Stromal cell of bone marrow (primary cell): ENCODE results near the gene TSHZ3.

ENCODE experiments used
- DNase-seq: peaks from one replicate; pipeline ENCODE4 v3.0.0-alpha.2; 2012; ENCODE audit warnings: low read depth

Gene TSHZ3

DNA sequence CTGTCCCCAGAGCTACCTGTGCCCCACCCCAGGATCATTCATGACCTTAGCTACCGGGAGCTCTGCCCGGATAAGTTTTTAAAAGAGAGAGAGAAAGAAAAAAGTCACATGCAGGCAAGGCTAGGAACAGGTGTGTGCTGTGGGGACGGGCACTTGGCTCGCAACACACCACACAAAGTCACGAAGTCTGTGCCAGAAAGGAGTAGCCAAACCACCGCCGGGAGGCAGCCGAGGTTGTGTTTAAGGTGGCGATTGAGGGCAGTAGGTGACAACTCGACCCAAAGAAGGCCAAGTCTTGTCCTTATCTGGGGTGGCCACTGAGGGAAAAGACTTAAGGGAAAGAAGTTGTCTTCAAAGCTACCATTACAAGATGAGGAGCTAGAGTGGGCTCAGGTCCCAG is 4.6 kb upstream of the TSHZ3 start:
- DNase-seq, result no peak

DNA sequence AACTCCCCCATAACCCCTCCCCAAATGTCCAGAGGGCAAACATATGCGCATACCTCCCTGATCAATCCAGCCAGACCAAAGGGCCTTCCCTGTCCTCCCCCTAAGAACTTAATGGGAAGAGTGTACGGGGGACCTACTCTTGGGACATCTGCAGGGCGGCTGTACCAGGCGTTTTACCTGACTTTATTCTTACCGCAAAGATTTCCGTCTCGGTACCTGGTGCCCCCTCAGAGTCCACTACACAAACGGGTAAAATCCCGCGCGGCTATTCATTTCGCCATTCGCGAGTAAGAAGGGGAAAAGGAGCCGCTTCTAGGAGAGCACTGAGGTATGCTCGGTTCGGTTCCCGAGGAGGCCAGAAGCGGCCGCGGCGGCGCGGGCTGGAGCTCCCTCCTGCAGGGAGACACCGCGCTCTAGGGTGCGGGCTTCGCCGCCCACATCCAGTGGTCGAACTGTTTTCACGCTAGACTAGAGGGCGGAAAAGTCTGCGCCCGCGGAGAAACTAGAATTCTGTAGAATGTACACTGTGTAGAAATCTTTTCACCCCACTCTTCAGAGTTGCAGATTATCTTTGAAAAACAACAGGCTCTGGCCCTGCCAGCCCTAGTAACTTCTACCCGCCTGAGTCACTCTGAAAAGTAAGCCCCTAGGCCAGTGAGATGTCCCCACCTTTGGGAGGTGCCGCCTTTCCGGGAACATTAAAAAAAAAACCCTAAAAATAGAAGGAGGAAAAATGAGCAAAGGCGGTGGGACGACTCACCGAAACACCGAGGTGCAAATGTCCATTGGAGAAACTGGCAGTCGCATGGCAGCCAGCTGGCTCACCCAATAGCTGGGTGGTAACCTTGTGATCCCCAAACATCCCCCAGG is 3.8 kb upstream of the TSHZ3 start:
- no peak for DNase-seq

DNA sequence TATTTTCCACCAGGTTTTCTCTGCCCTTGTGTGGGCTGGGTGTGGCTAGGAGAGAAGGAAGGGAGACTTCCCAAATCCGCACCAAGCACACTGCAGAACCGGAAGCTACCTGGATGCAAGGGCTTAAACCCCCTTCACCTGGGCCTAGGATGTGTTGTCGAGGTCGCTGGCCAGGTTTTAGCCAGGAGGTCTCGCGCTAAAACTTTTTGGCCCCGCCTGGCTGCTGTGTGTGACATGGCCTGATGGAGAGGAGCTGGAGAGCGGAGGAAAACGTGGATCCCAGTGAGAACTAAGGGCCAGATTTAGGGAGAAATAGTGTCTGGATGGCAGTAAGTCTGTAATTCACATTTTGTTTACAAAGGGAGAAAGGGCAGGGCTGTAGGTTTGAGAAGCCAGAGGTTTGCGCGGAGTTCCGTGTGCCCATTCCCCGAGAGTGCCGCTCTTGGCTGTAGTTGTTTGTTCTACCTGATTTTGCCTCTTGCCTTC is 3.1 kb upstream of the TSHZ3 start:
- no peak for DNase-seq

DNA sequence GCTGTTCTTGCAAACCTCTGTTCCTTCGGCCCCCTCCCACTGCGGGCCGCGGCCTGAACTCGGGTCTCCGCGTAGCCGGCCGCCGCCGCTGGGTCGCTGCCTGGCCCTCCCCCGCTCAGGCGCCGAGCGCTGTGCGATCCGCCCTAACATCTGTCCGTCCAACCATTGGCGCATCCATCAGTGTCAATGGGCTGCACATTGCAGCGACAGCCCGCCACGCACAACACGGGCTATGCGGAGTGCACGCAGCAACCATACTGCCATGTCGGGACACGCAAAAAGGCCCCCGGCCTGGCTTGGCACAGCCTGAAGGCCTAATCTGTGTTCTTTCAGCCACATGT is 2.6 kb upstream of the TSHZ3 start:
- no peak for DNase-seq

DNA sequence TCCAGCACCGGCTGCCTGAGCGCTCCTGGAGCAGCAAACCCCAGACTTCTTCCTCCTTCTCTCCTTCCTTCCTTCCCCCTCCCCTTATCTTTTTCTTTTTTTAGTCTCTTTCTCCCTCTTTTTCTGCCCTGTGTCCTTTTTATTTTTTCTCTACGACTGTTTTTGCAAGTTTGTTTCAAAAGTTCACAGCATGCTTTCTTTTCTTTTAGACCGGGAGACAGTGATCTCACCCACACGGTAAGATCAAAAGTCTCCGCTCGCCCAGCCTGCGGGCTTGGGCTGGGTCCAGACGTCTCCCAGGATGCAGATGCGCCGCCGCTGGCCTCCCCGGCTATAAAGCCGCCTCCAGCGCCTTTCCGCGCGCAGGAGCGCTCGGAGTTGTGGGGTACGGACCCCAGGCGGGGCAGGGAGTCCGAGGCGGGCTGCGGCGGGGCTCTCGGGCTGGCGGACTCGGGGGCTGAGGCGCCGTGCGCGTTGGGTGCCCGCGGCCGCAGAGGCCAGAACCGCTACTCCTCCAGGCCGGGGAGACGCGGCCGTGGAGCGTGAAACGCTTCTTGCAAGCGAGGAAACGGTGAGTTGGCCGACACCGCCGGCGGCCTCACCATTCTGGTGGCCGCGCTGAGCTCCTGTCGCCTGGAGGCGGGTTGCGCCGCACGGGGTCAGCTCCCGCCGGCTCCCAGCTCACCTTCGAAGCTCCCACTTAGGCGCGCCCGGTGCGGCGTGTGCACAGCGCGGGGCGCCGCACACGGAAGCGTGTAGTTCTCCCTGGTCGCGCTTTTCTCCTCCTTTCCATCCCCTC is 2.0 kb upstream of the TSHZ3 start:
- DNase-seq, result no peak

DNA sequence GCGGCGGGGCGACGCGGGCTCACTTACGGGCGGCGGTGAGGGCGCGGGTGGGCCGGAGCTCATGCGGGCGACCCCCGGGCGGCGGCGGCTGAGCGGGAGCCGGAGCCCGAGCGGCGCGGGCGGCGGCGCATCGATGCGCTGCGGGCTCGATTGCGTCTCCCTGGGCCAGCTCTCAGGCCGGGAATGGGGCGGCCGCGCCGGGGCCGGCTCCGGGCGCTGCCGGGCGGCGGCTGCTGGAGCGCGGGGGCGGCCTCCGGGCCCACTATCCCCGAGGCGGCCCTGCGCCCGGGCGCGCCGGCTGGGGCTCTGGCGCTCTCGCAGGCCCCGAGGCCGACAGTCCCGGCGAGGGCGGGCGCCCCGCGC is 1.4 kb upstream of the TSHZ3 start:
- no peak for DNase-seq

DNA sequence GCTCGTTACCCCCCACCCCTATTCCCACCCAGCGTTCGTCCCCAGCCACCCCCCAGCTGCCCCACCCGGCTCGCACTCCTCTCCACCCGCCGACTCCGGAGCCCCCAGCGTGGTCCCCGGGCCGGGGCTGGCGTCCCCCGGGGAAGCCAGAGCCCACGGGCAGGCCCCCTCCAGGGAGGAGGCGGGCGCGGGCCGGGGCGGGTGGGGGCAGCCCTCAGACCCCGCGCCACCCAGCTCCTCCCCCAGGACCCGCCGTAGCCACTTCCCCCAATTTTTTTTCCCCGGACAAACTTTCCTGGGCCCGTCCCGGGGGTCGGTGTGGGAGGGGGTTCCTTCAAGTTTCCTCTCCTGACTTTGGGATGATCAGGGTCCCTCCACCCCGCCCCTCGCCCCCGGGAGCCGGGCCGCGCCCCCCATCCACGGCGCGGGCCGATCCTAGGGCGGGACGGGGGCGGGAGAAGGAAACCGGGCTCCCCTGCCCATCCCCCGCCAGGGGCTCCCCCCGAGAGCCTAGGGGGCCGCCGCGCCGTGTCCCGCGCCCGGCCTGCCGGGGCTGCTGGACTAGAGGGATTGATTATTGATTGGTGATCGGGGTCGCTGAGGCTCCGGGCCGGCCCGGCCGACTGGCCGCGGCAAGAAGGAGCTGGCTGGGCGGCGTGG is 927 bp upstream of the TSHZ3 start:
- no peak for DNase-seq

DNA sequence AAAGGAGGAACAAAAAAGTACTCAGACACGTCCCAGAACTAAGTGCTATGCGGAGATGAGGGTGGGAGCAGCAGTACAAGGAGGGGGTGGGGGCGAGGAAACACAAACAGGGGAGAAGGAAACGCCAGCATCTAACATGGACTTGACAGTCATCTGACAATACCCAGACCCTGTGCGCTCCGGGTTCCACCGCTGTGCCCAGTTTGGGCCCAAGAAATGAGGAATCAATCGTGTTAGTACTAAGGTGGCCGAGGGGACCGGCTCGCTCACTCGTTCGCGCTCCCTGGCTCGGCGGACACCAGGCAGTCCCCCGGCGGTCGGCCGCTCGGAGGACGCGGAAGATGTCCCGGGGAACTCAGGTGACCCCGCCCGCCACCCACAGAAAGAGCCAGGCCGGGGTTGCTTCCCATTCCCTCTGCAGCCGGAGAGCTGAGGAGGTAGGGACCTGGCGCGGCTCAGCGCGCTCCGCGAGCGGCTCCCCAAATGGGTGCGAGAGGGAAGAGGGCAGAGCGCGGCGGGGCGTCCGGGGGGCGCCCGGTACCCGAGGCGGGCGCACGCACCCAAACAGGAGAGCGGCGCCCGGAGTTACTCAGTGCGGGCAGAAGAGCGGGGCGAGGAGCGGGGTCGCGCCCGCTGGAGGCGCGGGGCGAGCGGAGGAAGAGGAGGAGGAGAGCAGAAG is 616 bp downstream of the TSHZ3 start:
- no peak for DNase-seq

DNA sequence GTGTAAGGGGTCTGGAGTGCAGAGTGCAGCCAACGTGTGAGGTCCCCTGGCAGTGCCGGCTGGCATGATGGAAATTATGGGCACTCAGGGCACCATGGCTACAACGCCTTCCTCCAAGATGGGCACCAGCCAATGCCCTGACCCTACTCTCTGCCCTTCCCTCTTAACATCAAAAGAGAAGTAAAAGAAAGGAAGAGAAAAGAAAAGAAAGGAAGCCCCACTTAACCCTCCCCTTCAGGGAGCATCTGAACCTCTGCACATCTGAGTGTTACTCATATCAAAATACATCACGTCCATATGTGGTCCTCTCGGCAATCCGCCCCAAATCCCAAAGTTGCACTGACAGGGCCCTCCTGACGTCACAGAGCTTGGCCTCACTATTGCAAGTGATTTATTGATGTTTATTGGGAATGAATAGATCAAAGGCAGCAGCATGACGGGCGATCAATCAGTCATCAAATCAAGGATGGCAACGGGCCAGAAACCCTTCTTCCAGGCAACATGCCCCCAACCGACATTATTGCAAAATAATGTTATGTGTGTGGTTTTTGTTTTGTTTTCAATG is 1.3 kb downstream of the TSHZ3 start:
- no peak for DNase-seq

DNA sequence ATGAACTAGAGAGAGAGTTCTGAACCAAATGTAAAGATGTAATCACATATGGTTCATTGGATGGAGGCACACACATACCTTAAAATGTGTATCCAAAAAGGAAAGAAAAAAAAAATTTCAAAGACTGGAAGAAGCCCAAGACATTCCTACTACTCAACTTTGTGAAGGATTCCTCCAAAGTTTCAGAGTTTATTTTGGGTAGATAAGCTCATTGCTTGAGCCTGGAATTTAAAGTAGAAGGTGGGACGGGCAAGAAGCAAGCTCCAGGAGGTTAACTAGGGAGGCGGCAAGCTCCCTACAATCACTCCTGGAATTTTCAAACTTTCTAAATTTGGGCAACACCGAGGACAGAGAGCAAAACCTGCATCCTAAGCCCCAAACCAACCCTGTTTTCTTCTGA is 1.9 kb downstream of the TSHZ3 start:
- no peak for DNase-seq

DNA sequence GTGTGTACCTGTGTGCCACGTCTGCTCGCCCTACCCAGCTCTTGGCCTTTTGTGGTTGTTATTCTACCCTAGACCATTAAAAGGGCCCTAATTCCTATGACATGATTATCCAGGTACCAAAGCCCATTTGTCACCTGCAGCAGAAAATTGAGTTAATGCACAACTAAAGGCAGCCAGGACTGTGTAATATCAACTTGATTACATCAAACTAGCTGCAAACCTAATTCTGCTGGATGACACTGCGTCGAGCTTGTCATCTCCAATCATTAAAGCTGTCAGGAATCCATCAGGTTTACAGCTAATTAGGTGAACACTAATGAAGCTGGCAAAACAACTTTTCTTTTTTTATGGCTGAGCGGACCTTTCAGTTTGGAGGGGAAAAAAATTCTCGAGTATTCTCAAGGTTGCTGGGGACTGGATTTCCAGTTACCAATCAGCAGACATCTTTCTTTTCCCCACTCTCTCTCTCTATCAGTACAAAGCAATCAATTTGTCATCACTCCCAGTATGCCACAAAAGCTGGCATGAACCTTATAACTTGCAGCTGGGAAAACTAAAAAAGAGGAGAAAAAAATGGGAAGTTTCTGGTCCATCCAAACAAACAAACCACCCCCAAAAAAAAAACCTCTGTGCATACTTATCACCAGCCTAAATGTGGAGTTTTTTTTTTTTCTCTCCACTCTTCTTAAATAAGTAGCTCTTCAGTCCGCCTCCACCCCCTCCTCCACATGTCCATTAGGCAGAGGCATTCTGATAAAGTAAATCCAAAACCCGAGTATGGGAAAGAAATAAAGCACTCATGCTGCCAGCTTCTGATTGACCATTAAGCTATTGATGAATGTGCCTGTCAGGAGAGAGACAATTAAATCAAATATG is 2.8 kb downstream of the TSHZ3 start:
- no peak for DNase-seq

DNA sequence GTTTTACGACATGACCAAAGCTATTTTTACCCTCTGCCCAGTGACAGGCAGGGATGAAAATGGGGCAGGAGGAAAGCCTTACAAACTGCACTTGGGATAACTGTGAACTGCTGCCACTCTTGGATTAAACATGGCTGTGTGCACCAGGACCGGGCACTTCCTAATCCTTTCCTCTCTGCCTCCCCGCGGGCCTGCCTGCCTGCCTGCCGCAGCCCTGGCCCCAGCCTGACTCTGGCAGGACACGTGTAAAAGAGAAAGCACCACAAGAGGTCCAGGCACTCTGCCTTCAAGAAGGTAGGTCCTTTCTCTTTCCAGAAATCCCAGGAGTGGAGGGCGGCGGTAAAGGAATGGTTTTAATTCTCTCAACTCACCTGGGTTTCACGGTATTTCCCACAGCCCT is 4.8 kb downstream of the TSHZ3 start:
- no peak for DNase-seq

DNA sequence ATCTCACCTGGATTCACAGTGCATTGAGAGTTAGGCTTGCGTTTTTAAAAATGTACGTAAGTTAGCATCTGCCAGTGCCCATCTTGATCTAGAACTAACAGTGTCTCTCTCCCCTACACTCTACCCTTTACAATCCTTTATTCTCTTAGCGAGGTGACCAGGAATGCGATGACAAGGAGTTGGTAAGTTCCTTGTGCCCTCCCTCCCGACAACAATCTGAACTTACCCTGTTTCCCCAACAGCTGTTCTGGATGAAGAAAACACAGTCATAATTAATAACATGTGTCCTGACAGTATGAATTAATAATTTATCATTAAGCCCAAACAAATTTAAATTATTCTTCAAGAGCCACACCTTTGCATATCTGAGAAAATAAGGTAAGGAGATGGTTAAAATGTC is 6.3 kb downstream of the TSHZ3 start:
- DNase-seq, result no peak

DNA sequence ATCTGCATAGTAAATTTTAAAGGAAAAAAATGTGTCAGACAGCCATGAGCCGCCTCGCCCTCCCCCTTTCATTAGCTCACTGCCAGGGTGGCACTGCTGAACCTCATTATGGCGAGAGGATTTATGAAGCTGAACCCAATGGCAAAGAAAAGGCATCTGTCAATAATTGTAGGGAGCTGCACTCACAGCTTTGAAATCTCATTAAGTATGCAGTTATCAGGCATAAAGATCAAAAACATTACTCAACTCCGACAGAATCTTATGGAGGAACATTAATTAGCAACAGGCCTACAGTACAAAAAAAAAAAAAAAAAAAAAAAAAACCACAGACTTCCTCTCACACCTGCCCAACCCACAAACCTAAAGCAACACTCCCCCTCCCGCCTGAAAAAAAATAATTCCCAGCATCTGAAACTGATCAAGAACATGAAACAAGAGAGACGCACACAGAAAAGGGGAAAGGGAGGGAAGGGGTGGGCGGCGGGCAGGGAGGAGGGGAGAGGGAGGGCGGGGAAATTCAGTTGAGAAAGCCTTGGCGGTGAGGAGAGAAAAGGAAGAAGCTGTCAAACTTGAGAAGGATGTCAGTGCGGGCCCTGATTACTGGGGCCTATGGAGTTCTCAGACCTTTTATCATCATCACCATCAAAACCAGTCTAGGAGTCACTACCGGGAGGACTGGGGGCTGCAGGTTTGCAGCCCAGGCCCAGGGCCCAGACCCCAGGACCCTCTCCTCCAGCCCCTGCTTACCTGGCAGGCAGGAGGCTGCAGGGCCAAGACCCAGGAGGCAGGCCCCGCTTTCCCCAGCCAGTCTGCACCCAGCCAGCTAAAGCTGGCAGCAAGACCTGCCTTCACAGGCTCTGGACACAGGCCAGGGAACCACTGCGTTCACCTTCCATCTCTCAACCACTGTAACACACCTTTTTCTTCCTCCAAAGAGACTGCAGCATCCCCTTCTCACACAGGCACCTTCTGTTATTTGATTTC is 8.9 kb downstream of the TSHZ3 start:
- no peak for DNase-seq

DNA sequence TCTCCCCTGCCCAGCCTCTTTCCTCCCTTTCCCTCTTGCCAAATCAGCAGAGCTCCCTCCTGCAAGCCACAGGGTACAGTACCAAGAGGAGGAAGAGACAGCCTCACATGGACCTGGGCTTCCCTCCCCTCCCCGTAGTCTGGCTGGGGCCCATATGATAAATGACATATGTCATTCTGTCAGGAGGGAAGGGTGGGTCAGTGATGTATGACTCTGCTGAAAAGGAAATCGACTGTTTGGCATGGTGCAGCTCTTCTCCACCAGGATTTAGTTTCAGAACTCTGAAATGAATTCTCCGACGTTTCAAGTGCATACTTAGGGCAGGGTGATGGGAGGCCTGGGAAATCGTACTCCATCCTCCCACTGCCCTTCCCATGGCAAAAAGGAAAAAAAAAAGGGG is 9.8 kb downstream of the TSHZ3 start:
- DNase-seq, result no peak

DNA sequence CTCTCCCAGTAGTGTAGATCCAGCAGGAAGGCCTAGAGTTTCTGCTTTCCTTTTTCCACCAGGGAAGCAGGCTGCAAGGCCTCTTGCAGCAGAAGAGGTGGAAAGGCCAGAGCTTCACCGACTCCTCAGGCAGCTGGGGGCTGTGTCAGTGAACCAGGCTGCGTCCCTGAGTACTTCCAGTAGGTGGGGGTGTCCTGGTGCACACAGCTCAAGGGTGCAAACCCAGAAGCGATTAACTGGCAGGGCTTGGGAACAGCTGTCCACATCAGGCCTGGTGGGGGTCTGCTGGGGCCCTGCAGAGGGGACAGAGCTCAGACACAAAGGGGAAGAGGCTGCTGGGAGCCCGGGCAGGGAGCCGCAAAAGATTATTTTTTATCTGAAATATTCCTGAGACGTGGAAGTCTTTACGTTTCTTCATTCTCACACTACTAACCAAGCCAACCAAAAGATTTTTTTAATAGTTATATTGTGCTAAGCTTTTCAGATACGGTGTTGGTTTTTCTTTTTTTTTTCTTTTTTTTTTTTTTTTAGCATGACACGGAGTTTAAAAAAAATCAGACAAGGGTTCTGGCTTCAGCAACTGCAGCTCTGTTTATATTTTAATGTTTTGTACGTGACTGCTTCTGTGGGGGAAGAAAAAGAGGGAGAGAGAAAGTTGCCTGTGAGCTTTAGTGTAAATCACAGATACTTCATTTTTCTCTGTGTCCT is 11.0 kb downstream of the TSHZ3 start:
- no peak for DNase-seq

DNA sequence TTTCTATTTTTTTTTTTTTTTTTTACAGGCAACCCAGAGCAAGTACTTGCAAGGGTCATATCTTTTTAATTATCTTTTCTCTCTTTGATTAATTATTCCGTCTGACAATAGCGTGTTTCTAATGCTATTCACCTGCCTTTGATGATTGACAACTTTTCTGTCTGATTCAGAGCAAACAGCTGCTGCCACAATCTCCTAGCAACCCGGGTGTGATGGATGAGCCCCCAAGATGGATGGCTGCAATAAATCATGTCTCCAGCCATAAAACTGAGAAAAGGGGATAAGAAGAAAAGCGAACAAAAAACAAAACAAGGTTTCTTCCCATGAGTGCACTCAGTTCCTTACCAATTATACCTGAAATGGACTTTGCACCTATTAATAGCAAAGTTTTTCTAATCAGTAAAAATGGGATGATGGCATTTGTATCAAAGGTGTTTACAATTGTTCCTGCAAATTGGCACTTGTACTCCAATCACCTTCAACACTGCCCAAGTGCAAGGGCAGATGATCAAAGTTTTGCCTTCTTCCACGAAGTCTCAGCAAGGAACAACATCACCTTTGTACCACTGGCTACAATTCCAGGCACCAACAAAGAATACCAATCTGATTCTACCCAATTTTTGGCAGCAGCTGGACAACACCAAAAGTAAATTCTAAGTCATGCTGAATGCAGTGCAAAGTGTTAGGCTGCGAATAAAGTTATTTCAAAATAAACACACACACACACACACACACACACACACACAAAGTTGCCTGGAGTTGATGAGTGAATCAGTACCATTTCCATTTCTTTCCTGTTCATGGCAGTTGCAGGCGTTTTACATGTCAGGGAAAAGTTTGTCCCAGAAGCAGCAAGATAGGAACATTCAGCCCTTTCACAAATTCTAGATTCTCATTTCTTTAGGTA is 12.0 kb downstream of the TSHZ3 start:
- DNase-seq, result no peak

DNA sequence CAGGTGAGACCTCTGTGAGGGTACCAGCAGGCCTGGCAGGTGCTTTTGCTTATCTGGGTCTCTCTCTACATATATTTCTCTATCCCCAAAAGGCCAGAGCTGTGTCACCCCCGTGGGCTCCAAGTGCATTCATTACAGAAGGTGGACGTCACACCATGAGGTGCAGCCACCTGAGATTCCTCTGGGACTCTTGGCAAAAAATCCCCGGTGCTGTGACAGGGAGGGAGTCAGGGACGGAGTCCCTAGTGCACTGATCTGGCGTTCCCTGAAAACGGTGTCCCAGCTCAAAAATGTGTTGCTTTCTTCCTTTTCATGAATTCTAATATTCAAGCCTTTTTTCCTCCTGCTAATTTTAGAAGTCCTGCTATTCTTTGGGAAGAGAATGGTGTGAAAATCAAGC is 13.5 kb downstream of the TSHZ3 start:
- no peak for DNase-seq
